Tibial nerve (tissue), 4 donors: ENCODE measurements around the gene ZCCHC24. TPM values are rescaled to one million over a fixed set of nuclear protein-coding genes. Genes with fewer than 3 reads are reported as not detected.

Experiments used
- DNase-seq, 2 donors: peaks; one replicate each; pipeline ENCODE4 v3.0.0-alpha.2; 2019; ENCODE audit warnings: low spot score in 2 of 2
- H3K27ac ChIP-seq, 4 donors: fragments of 200-600 bp; sonication (generic) in 3 of 4; one replicate each; pipeline ENCODE4 v1.5.1; 2017 to 2019; ENCODE audit warnings: mild to moderate bottlenecking in 1 of 4
- H3K27me3 ChIP-seq, 2 donors: fragments of 200-600 bp; sonication (generic) in 1 of 2; one replicate each; pipeline versions ENCODE4 v1.5.1 to v1.6.0; 2017 to 2019
- H3K36me3 ChIP-seq, 3 donors: fragments of 200-600 bp; sonication (generic); one replicate each; pipeline ENCODE4 v1.5.1; 2018 to 2019
- H3K4me1 ChIP-seq, 4 donors: fragments of 200-600 bp; sonication (generic) in 3 of 4; one replicate each; pipeline ENCODE4 v1.5.1; 2017 to 2019
- H3K4me3 ChIP-seq, 4 donors: fragments of 200-600 bp; sonication (generic) in 3 of 4; one replicate each; pipeline ENCODE4 v1.5.1; 2017 to 2019; ENCODE audit warnings: mild to moderate bottlenecking in 1 of 4, moderate library complexity in 1 of 4
- H3K9me3 ChIP-seq, 4 donors: fragments of 200-600 bp; sonication (generic) in 3 of 4; one replicate each; pipeline ENCODE4 v1.5.1; 2017 to 2019
- EP300 ChIP-seq, 2 donors: sonication (generic); formaldehyde crosslinking; IDR thresholded peaks; one replicate each; pipeline ENCODE4 v1.6.1; 2017; ENCODE audit warnings: antibody characterized with exemption in 2 of 2, mild to moderate bottlenecking in 1 of 2
- POLR2A ChIP-seq, 2 donors: fragments of 450-650 bp; IDR thresholded peaks; one replicate each; pipeline ENCODE4 v1.6.1; 2017; ENCODE audit warnings: antibody characterized with exemption in 2 of 2, mild to moderate bottlenecking in 2 of 2, moderate library complexity in 2 of 2
- WGBS, 2 donors: methylation state at CpG; one replicate each; pipeline ENCODE4 v1.1.5; 2018; 5-methylcytosine and 5-hydroxymethylcytosine counted together
- total RNA-seq, 4 donors: library from RNA; depleted of rRNA; stranded (reverse); fragments of >200 nt; gene quantifications; one replicate each; pipeline ENCODE4 v1.1.0, GENCODE V29; 2016
- TF ChIP-seq, protein P1 (sequence below), 5 experiments: fragments of 200-600 bp in 3 of 5; fragments of 450-650 bp in 2 of 5; sonication (generic) in 3 of 5; IDR thresholded peaks; one replicate each; pipeline ENCODE4 v1.5.1; 2016 to 2019; ENCODE audit warnings: antibody characterized with exemption in 5 of 5, mild to moderate bottlenecking in 3 of 5, moderate library complexity in 2 of 5

Gene ZCCHC24
- total RNA-seq, 4 donors from 2014 or later: 122 to 165 (median 138) TPM

DNA sequence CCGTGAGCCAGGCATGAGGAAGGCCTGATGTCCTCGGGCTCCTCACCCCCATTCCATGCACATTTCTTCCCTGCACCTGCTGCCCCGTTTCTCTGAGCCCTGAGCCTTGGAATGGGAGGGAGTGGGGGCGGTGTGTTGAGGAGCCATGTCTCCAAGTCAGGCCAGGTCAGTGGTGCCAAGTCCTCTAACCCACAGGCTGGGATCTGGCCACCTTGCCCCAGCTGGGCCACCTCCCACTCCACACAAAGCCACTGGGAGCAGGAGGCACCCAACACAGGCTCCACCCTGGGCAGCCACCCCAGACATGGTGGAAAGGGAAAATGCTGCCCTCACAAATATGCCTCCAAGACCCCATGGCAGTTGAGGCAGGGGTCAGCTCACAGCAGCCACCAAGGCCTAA is 27.7 kb downstream of the ZCCHC24 start:
- H3K9me3 ChIP-seq: no peaks in the 10 kb centered on the region
- TF ChIP-seq EP300 (IDR thresholded peaks at IDR 0.05) (no peak), POLR2A (IDR thresholded peaks at IDR 0.05) (no peak)
- TF ChIP-seq, protein P1, sequence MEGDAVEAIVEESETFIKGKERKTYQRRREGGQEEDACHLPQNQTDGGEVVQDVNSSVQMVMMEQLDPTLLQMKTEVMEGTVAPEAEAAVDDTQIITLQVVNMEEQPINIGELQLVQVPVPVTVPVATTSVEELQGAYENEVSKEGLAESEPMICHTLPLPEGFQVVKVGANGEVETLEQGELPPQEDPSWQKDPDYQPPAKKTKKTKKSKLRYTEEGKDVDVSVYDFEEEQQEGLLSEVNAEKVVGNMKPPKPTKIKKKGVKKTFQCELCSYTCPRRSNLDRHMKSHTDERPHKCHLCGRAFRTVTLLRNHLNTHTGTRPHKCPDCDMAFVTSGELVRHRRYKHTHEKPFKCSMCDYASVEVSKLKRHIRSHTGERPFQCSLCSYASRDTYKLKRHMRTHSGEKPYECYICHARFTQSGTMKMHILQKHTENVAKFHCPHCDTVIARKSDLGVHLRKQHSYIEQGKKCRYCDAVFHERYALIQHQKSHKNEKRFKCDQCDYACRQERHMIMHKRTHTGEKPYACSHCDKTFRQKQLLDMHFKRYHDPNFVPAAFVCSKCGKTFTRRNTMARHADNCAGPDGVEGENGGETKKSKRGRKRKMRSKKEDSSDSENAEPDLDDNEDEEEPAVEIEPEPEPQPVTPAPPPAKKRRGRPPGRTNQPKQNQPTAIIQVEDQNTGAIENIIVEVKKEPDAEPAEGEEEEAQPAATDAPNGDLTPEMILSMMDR (IDR thresholded peaks at IDR 0.05): no peak
- peaks cover 0 to 73% (median 28%) of the 10 kb centered on the region in 4 donors for H3K4me1 ChIP-seq
- peaks cover 0 to 33% (median 2%) of the 10 kb centered on the region in 3 donors for H3K36me3 ChIP-seq
- H3K27me3 ChIP-seq: no peaks in the 10 kb centered on the region
- DNase-seq: no peak
- H3K27ac ChIP-seq: peak overlapping the region in 2 of 4 donors; percentile 38 to 42
- WGBS, 2 donors: 53 to 59% methylated on average over 4 of the region's 4 CpGs
- no peak overlapping the region for H3K4me3 ChIP-seq

DNA sequence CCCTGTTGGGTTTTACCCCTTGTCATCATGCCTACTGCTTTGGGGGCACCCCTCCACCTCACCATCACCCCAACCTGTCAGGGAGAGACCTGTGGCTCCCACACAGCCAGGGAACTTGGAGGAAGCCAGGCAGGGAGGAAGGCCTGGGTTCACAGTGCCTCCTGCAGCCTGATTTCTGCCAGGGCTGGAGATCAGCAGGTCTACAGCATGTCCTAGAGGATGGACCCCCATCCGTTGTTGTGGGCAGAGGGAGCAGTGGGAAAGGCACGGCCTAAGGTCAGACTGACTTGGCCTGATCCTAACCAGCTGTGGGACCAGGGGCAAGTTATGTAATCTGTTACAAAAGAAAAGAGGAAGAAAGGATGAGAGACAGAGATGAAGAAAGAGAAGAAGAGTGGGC is 28.2 kb downstream of the ZCCHC24 start:
- Histone ChIP-seq H3K36me3 (peaks cover 0 to 32% (median 2%) of the 10 kb centered on the region in 3 donors), H3K9me3 (no peaks in the 10 kb centered on the region), H3K4me3 (no peak overlapping the region), H3K27ac (peak overlapping the region in 2 of 4 donors; percentile 38 to 42), H3K27me3 (no peaks in the 10 kb centered on the region), H3K4me1 (peaks cover 0 to 68% (median 28%) of the 10 kb centered on the region in 4 donors)
- TF ChIP-seq, protein P1 (IDR thresholded peaks at IDR 0.05): no peak
- TF ChIP-seq POLR2A (IDR thresholded peaks at IDR 0.05) (no peak), EP300 (IDR thresholded peaks at IDR 0.05) (no peak)
- WGBS, 2 donors: 11% methylated on average over 2 of the region's 2 CpGs
- no peak for DNase-seq

DNA sequence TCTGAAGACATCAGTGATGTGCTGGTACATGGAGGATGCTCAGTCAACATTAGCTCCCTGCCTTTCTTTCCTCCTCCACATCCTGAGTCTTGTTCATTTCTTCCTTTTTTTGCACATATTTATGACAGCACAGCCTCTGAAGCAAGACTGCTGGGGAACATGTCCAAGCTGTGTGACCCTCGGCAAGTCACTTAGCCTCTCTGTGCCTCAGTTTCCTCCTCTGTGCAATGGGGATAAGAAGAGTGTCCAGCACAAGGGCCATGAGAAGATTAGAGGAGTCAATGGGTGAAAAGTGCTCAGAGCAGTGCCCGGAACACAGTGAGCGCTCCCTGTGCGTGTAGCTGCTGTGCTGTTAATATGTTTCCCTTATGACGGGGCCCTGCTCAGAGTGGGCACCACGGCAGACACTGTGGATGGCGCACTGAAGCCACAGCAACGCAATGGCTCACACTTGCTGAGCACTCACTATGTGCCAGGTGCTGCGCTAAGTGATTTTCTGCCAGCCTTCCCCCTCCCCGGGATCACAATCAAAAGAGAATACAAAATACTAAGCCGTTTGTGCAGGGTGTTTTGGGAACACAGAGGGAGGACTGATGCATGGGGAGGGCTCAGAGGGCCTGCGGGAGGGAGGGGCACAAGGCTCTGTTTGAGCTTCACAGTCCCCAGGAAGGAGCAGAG is 28.7 kb downstream of the ZCCHC24 start:
- H3K4me1 ChIP-seq: peaks cover 0 to 63% (median 26%) of the 10 kb centered on the region in 4 donors
- no peaks in the 10 kb centered on the region for H3K9me3 ChIP-seq
- DNase-seq: no peak
- WGBS, 2 donors: 62 to 66% methylated on average over 12 of the region's 12 CpGs
- H3K36me3 ChIP-seq: peaks cover 0 to 32% (median 2%) of the 10 kb centered on the region in 3 donors
- H3K4me3 ChIP-seq: no peak overlapping the region
- H3K27ac ChIP-seq: peak overlapping the region in 1 of 4 donors; percentile 41
- no peaks in the 10 kb centered on the region for H3K27me3 ChIP-seq
- TF ChIP-seq, protein P1 (IDR thresholded peaks at IDR 0.05): no peak
- TF ChIP-seq EP300 (IDR thresholded peaks at IDR 0.05) (no peak), POLR2A (IDR thresholded peaks at IDR 0.05) (no peak)

DNA sequence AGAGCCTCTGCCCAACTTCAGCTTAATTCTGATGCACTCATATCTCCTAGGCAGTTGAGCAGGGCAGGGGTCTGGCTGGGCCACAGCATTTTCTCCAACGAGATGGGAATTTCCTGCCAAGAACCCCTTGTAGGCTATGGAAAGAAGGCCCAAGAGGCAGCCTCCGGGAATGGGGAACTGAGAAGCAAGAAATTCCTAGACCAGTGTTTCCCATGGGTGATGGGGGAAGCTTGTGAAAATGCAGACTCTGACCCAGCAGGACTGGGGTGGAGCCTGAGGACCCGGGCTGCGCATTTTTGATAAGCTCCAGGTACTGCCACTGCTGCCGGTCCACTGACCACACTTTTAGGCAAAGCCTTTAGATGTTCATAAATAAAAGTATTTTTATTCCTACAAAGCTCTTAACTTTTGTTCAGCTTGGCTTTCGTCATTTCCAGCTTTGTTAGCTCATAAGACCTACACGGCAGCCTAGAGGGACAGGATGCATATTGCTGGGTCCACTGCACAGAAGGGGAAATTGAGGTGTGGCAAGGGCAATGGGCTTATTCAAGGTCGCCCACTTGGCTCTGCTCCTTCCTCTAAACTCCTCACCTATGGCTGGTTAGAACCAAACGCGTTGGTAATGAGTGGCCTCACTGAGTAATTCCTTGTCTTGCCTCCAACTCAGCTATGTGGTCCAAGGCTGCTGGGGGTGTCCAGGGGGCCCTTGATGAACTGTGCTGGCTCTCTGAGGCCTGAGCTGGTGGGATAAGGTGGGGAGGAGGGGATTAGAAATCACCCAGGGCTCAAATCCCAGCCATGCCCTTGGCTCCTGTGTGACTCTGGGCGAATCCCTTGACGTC is 29.5 kb downstream of the ZCCHC24 start:
- Histone ChIP-seq H3K4me3 (no peak overlapping the region), H3K9me3 (no peaks in the 10 kb centered on the region), H3K27ac (peak overlapping the region in 1 of 4 donors; percentile 41), H3K36me3 (peaks cover 0 to 32% (median 2%) of the 10 kb centered on the region in 3 donors), H3K27me3 (no peaks in the 10 kb centered on the region), H3K4me1 (peaks cover 0 to 59% (median 23%) of the 10 kb centered on the region in 4 donors)
- TF ChIP-seq POLR2A (IDR thresholded peaks at IDR 0.05) (no peak), EP300 (IDR thresholded peaks at IDR 0.05) (no peak)
- TF ChIP-seq, protein P1 (IDR thresholded peaks at IDR 0.05): no peak
- WGBS, 2 donors: 51 to 57% methylated on average over 12 of the region's 12 CpGs
- no peak for DNase-seq

DNA sequence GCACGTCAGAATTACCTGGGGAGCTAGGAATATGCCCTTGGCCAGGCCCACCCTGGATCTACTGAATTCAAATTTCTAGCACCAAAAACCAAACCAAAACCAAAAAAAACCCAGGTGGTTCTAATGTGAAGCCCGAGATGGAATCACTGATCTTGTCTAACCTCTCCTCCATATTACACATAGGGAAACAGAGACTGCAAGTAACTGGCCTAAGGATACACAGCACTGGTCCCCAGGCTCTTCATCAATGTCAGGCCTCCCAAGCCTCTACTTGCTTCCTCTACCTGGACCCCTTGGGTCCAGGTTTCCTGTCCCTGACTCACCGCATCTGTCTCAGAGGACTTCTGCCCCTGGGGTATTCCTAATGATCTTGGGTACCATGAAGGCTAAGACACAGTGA is 30.7 kb downstream of the ZCCHC24 start:
- Histone ChIP-seq H3K4me1 (peaks cover 0 to 54% (median 19%) of the 10 kb centered on the region in 4 donors), H3K9me3 (no peaks in the 10 kb centered on the region), H3K4me3 (no peak overlapping the region), H3K36me3 (peaks cover 0 to 32% (median 2%) of the 10 kb centered on the region in 3 donors), H3K27me3 (no peaks in the 10 kb centered on the region), H3K27ac (peak overlapping the region in 1 of 4 donors; percentile 41)
- no peak for DNase-seq
- WGBS, 2 donors: 68 to 83% methylated on average over 3 of the region's 3 CpGs
- TF ChIP-seq, protein P1 (IDR thresholded peaks at IDR 0.05): no peak
- TF ChIP-seq POLR2A (IDR thresholded peaks at IDR 0.05): no peak
- TF ChIP-seq EP300 (IDR thresholded peaks at IDR 0.05): no peak
